Esophagus squamous epithelium (tissue), 5 donors: ENCODE data around the gene NEO1. TPM values are rescaled to one million over a fixed set of nuclear protein-coding genes. Genes with fewer than 3 reads are reported as not detected.

Source experiments
- DNase-seq: peaks from one replicate; lab custom pipeline; 2025; lab: John Stamatoyannopoulos, UW
- H3K27ac ChIP-seq, 4 donors: fragments of 200-600 bp; sonication (generic); one replicate each; pipeline ENCODE4 v1.5.1; 2016 to 2019; ENCODE audit warnings: mild to moderate bottlenecking in 1 of 4
- H3K27me3 ChIP-seq, 4 donors: fragments of 200-600 bp; sonication (generic); 1 replicate in 3 of 4; 2 replicates in 1 of 4; pipeline versions ENCODE4 v1.5.1 to v1.6.0; 2017 to 2021; ENCODE audit warnings: antibody characterized with exemption in 1 of 4
- H3K36me3 ChIP-seq, 3 donors: fragments of 200-600 bp; sonication (generic); one replicate each; pipeline ENCODE4 v1.5.1; 2016 to 2019
- H3K4me1 ChIP-seq, 3 donors: fragments of 200-600 bp; sonication (generic); one replicate each; pipeline ENCODE4 v1.5.1; 2017 to 2019
- H3K4me3 ChIP-seq, 4 donors: fragments of 200-600 bp; sonication (generic); 1 replicate in 3 of 4; 2 replicates in 1 of 4; pipeline ENCODE4 v1.5.1; 2016 to 2019; ENCODE audit warnings: mild to moderate bottlenecking in 2 of 4, moderate library complexity in 1 of 4
- H3K9me3 ChIP-seq, 3 donors: fragments of 200-600 bp; sonication (generic); one replicate each; pipeline ENCODE4 v1.5.1; 2016 to 2019
- POLR2A ChIP-seq, 4 donors: fragments of 450-650 bp; IDR thresholded peaks; one replicate each; pipeline ENCODE4 v1.6.1; 2017; ENCODE audit warnings: antibody characterized with exemption in 4 of 4, mild to moderate bottlenecking in 4 of 4, moderate library complexity in 3 of 4
- WGBS, 2 donors: methylation state at CpG; one replicate each; pipeline ENCODE4 v1.1.5; 2018; 5-methylcytosine and 5-hydroxymethylcytosine counted together
- intact Hi-C: fragments of 100-400 bp; cut with DNase I; formaldehyde crosslinking; loops from one replicate; pipeline ENCODE4 v1.15.0; 2022
- total RNA-seq, 4 donors: library from RNA; depleted of rRNA; stranded (reverse); fragments of >200 nt; gene quantifications; one replicate each; pipeline ENCODE4 v1.1.0, GENCODE V29; 2016
- TF ChIP-seq, protein P1 (sequence below), 6 experiments: fragments of 450-650 bp in 4 of 6; fragments of 200-600 bp in 2 of 6; sonication (generic) in 2 of 6; IDR thresholded peaks; one replicate each; pipeline ENCODE4 v1.5.1; 2016 to 2019; ENCODE audit warnings: antibody characterized with exemption in 6 of 6, mild to moderate bottlenecking in 4 of 6, moderate library complexity in 4 of 6
- donor health status: DM: yes; HTN: yes; CAD: no.

The NEO1 gene
- total RNA-seq, 4 donors from 2014 or later, result 9.2 to 32.0 (median 15.0) TPM

DNA sequence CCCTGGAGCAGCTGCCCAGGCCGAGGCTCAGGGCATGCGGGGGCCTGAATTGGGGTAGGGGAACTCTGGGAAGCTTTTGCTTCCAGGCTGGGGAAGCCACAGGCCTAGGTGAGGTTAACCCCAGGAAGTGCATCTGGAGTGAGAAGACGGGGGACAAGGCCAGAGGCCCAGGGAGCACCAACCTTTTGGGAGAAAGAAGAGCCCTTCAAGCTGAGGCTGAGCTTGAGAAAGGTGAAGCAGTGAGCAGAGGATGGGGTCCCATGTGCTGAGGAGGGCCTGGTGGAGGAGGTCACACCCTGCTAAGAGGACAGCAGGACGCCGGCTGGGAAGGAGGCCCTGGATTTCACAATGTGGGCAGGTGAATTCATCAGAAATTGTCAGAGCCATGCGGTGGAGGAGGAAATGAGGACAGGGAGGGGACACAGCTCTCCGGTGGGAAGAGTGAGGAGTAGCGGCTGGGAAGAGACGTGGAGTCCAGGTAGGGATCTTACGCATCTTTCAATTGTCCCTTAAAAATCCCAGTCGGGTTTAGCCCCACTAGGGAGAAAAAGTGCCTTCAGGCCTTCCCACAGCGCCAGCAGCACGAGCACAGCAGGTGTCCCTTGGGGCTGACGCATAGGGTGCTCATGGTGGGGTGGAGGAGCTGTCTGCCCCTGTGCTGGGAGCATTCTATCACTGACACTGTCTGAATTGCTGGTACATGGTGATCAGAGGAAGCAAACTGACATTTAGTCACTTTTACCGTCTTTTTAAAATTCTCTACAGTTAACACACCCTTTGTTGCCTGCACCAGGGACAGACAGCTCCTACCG lies 265.6 kb downstream of the NEO1 start:
- Histone ChIP-seq H3K4me1 (no peaks in the 10 kb centered on the region), H3K27me3 (peaks cover 0 to 48% (median 0%) of the 10 kb centered on the region in 4 donors), H3K27ac (no peak overlapping the region), H3K4me3 (no peak overlapping the region), H3K36me3 (no peaks in the 10 kb centered on the region), H3K9me3 (no peaks in the 10 kb centered on the region)
- TF ChIP-seq, protein P1, sequence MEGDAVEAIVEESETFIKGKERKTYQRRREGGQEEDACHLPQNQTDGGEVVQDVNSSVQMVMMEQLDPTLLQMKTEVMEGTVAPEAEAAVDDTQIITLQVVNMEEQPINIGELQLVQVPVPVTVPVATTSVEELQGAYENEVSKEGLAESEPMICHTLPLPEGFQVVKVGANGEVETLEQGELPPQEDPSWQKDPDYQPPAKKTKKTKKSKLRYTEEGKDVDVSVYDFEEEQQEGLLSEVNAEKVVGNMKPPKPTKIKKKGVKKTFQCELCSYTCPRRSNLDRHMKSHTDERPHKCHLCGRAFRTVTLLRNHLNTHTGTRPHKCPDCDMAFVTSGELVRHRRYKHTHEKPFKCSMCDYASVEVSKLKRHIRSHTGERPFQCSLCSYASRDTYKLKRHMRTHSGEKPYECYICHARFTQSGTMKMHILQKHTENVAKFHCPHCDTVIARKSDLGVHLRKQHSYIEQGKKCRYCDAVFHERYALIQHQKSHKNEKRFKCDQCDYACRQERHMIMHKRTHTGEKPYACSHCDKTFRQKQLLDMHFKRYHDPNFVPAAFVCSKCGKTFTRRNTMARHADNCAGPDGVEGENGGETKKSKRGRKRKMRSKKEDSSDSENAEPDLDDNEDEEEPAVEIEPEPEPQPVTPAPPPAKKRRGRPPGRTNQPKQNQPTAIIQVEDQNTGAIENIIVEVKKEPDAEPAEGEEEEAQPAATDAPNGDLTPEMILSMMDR (IDR thresholded peaks at IDR 0.05), result no peak
- no peak for TF ChIP-seq POLR2A (IDR thresholded peaks at IDR 0.05)
- WGBS, 2 donors, result 72 to 73% methylated on average over 15 of the region's 16 CpGs
- intact Hi-C loops, result no loop called here
- DNase-seq, result no peak

DNA sequence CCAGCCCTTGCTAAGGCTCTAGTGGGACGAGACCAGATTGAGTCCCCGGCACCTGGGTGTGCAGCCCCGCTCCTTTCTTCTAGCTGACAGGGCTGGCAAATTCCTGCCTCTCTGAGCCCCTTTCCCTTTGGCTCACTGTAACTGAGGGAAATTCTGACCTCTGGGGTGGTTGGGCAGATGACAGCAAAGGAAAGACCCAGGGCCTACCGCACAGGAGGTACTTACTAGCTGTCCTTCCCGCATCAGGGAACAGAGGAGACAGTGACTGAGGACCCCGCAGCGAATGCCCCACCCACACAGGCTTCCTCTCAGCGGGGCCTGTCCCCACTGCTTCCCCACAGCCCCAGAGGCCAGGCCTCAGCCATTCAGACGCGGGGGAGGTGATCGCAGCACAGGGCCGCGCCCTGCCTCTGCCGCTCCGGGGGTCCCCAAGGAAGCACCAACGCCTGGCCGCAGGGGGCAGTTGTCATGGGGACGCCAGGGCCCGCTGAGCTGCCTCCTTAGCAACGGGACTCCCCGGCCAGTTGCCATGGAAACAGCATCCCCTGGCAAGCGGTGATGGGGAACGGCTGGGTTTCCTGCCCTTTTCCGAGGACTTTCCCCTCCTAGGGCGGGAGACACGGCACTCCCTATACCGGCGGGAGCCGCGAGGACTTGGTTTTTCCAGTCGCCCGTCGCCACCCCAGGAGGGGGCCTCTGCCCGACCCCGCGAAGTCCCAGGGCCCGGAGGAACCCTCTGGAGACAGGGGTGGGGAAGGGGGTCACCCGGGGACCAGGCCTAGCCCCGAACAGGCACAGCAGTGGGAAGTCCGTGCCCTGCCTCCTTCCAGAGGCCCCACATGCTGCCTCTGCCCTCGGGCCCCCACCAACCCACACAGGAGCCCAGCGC lies 266.4 kb downstream of the NEO1 start:
- Histone ChIP-seq H3K27ac (no peak overlapping the region), H3K9me3 (no peaks in the 10 kb centered on the region), H3K27me3 (peaks cover 0 to 56% (median 0%) of the 10 kb centered on the region in 4 donors), H3K4me3 (no peak overlapping the region), H3K4me1 (no peaks in the 10 kb centered on the region), H3K36me3 (no peaks in the 10 kb centered on the region)
- no peak for TF ChIP-seq POLR2A (IDR thresholded peaks at IDR 0.05)
- TF ChIP-seq, protein P1 (IDR thresholded peaks at IDR 0.05), result no peak
- intact Hi-C loops, result no loop called here
- no peak for DNase-seq
- whole genome bisulfite sequencing, 2 donors, result 39 to 44% methylated on average over 3 to 8 of the region's 42 CpGs

DNA sequence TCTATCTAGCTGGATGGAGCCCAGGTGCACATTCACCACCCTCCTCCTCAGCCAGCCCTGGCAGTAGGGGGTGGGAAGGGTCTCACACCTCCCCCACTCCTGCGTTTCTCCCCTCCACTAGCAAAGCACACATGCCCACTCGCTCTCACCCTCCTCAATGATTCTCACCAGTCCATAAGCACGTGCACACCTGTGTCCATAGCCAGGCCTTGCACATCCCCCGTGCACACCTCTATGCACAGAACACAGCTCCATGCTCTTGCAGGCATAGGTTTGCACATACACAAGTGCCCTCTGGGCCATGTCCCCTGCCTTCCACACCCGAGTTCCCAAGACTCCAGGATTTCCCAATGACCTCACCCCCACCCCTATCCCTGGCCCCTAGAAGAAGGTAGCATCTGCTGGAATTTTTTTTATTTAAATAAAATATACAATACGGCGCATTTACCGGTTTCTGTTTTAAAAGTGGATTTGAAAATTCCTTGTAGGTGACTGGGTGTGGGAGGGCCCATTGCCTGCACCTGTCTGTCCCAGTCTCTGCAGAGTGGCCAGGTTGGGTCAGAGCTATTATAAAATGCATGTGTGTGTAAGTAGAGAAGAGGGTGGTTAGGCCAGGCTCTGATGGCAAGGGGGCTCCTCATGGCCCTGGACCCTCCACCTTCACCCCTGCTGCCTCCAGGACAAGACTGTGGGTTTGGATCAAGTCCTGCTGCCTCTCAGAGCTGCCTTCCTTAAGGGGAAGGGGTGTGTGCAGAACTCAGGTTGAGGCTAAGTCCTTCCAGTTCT lies 267.4 kb downstream of the NEO1 start:
- H3K4me3 ChIP-seq, result no peak overlapping the region
- no peaks in the 10 kb centered on the region for H3K36me3 ChIP-seq
- TF ChIP-seq, protein P1 (IDR thresholded peaks at IDR 0.05), result no peak
- H3K4me1 ChIP-seq, result no peaks in the 10 kb centered on the region
- H3K9me3 ChIP-seq, result no peaks in the 10 kb centered on the region
- peaks cover 0 to 66% (median 0%) of the 10 kb centered on the region in 4 donors for H3K27me3 ChIP-seq
- H3K27ac ChIP-seq, result no peak overlapping the region
- intact Hi-C loops, result no loop called here
- 68 to 73% methylated on average over 7 to 8 of the region's 8 CpGs for WGBS, 2 donors
- no peak for DNase-seq

DNA sequence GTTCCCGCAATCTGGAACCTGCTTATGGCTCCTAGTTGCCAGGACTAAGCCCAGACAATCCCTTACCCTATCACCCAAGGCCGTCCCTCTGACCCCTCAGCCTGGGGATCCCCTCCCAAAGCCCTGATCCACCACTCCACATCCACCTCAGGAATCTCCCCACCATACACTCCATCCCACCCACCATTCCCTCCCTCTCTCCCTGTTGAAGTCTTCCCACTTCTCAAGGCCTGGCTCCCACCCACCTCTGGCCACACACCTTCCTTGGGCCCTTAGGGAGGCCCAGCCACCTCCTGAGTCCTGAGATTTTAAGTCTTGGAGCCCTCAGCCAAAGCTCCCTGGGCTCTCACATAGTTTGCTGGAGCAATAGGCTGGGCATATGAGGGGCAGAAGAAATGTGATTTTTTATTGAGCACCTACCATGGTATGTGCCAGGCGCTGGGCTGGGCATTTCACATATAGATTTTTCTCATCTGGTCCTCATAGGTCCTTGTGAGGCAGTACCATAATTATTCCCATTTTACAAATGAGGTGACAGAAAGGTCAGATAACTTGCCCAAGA lies 268.4 kb downstream of the NEO1 start:
- no peaks in the 10 kb centered on the region for H3K4me1 ChIP-seq
- TF ChIP-seq, protein P1 (IDR thresholded peaks at IDR 0.05), result no peak
- no peak for TF ChIP-seq POLR2A (IDR thresholded peaks at IDR 0.05)
- no peak overlapping the region for H3K27ac ChIP-seq
- peaks cover 0 to 76% (median 0%) of the 10 kb centered on the region in 4 donors for H3K27me3 ChIP-seq
- no peaks in the 10 kb centered on the region for H3K36me3 ChIP-seq
- no peak for DNase-seq
- 89 to 94% methylated on average over 3 of the region's 3 CpGs for WGBS, 2 donors
- intact Hi-C loops, result no loop called here
- H3K9me3 ChIP-seq, result no peaks in the 10 kb centered on the region
- H3K4me3 ChIP-seq, result no peak overlapping the region
